Kidney (tissue), 14 donors: ENCODE results near the gene LRRTM3. TPM values are rescaled to one million over a fixed set of nuclear protein-coding genes. Genes with fewer than 3 reads are reported as not detected.

Source experiments
- DNase-seq, 5 donors: peaks; one replicate each; pipeline ENCODE4 v3.0.0-alpha.2; 2013 to 2020
- FAIRE-seq: peaks from 2 replicates; lab custom pipeline; 2012; peaks lifted over from hg19 to GRCh38; lab: Jason Lieb, UNC
- H3K27ac ChIP-seq, 2 donors: one replicate each; pipeline ENCODE4 v1.7.0; 2013; ENCODE audit warnings: low read depth in 2 of 2, low read length in 2 of 2, inconsistent platforms in 1 of 2
- H3K27me3 ChIP-seq: one replicate; pipeline ENCODE4 v1.7.1; 2013; ENCODE audit warnings: low read length, inconsistent platforms; ENCODE audit not compliant: control insufficient read depth, insufficient read depth
- H3K36me3 ChIP-seq, 3 donors: one replicate each; pipeline versions ENCODE4 v1.7.0 to v1.7.1; 2013; ENCODE audit warnings: low read length in 3 of 3, control low read depth in 1 of 3, inconsistent platforms in 1 of 3; ENCODE audit not compliant: insufficient read depth in 3 of 3, control insufficient read depth in 2 of 3
- H3K4me1 ChIP-seq, 3 donors: one replicate each; pipeline versions ENCODE4 v1.7.0 to v1.7.1; 2013; ENCODE audit warnings: low read length in 3 of 3, inconsistent platforms in 1 of 3, low read depth in 1 of 3; ENCODE audit not compliant: control insufficient read depth in 2 of 3, insufficient read depth in 2 of 3
- H3K4me3 ChIP-seq, 3 donors: one replicate each; pipeline versions ENCODE4 v1.7.0 to v1.8.1; 2013; ENCODE audit warnings: low read length in 3 of 3, control low read depth in 1 of 3, inconsistent platforms in 1 of 3
- H3K9ac ChIP-seq, 3 donors: one replicate each; pipeline versions ENCODE4 v1.7.0 to v1.7.1; 2013; ENCODE audit warnings: low read length in 3 of 3, control low read depth in 1 of 3, inconsistent platforms in 1 of 3
- H3K9me3 ChIP-seq, 3 donors: one replicate each; pipeline versions ENCODE4 v1.7.0 to v1.7.1; 2013; ENCODE audit warnings: low read length in 3 of 3, control low read depth in 1 of 3, inconsistent platforms in 1 of 3; ENCODE audit not compliant: control insufficient read depth in 2 of 3, insufficient read depth in 1 of 3
- CTCF ChIP-seq: IDR thresholded peaks from 3 replicates; pipeline ENCODE4 v1.5.1; 2012; ENCODE audit warnings: mild to moderate bottlenecking, moderate library complexity, borderline replicate concordance; ENCODE audit not compliant: insufficient read depth; ENCODE audit errors: extremely low read depth
- intact Hi-C: fragments of 100-400 bp; cut with DNase I; formaldehyde crosslinking; loops from one replicate; pipeline ENCODE4 v1.11.1; 2022
- polyA plus RNA-seq: library from polyadenylated mRNA; stranded (reverse); fragments of 350-450 nt; fragmentation: Illumina TruSeq; extraction: RNeasy Lipid Tissue Mini Kit (QIAGEN cat#74804); gene quantifications from one replicate; pipeline ENCODE4 v1.2.3, GENCODE V29; 2014; ENCODE audit warnings: low read depth, low replicate concordance; ENCODE audit not compliant: insufficient read depth
- total RNA-seq: library from RNA; stranded (reverse); fragmentation: NEBNext Ultra II Directional; extraction: Animal tissue kit (Norgen Biotek cat#: 25700); gene quantifications from one replicate; pipeline ENCODE4 v1.2.1, GENCODE V29; 2021
- donor health status: control.
- donor health status: control.
- donor health status: control.
- donor health status: control.
- donor health status: control.
- donor health status: DM: yes; HTN: yes; CAD: no.
- donor health status: Normal renal cell carcinoma (clear cell type).

The LRRTM3 gene
- total and polyA plus RNA-seq, 2 donors from 2014 or later: 0.22 TPM; not detected in 1

DNA sequence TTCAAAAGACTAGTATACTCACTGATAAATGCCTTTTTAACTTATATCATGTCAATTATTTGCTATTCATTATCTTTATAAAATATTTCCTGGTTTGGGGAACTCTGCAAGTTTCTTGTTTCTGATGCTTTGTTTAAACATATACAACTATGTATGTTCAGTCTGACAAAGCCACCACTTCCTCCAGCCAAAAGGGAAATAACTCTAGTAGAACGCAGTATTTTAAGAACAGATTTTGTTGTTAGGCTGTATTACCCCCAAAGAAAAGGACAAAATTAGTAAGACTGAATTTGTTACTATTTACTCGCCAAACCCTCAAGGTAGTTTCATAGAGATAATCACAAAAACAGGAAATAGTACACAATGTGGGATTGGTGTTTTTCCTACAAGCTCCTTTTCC lies 78.9 kb downstream of the LRRTM3 start:
- no peak for FAIRE-seq
- no peaks in the 10 kb centered on the region for H3K27me3 ChIP-seq
- no peak for TF ChIP-seq CTCF

DNA sequence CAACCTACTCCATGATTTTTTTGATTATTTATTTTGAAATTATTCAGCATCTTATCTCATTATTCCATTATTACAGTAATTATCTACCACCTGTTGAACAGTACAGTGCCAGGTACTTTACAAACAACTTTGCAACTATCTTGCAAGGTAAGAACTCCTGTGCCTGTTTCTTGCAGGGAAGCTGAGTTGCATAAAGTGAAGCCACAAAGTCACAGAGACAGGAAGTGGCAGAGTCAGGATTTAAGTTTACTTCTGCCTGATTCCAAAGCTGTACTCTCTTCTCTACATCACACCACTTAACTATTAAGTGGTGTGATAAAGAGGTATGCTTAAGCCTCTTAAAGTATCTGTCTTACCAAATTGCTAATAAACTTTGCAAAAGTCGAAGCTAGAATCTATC lies 80.1 kb downstream of the LRRTM3 start:
- H3K4me3 ChIP-seq: no peak overlapping the region
- no peak for FAIRE-seq
- TF ChIP-seq CTCF: no peak
- no peaks in the 10 kb centered on the region for H3K36me3 ChIP-seq
- DNase-seq: no peak
- no peaks in the 10 kb centered on the region for H3K4me1 ChIP-seq
- H3K9ac ChIP-seq: no peak overlapping the region
- intact Hi-C loops: no loop called here
- no peaks in the 10 kb centered on the region for H3K27me3 ChIP-seq
- no peaks in the 10 kb centered on the region for H3K9me3 ChIP-seq
- no peak overlapping the region for H3K27ac ChIP-seq

More for the DNA sequence above, 78.9 kb downstream of the LRRTM3 start:
- H3K9ac ChIP-seq: no peak overlapping the region
- H3K4me1 ChIP-seq: no peaks in the 10 kb centered on the region
- intact Hi-C loops: no loop called here
- no peaks in the 10 kb centered on the region for H3K36me3 ChIP-seq
- no peak overlapping the region for H3K4me3 ChIP-seq
- DNase-seq: no peak
- no peaks in the 10 kb centered on the region for H3K9me3 ChIP-seq
- no peak overlapping the region for H3K27ac ChIP-seq

GRCh38 chr10:67011480-67011879 lies 85.6 kb downstream of the LRRTM3 start:
- H3K27ac ChIP-seq: no peak overlapping the region
- intact Hi-C loops: no loop called here
- H3K9me3 ChIP-seq: no peaks in the 10 kb centered on the region
- no peak for TF ChIP-seq CTCF
- FAIRE-seq (no peak), DNase-seq (no peak)
- no peaks in the 10 kb centered on the region for H3K4me1 ChIP-seq
- H3K9ac ChIP-seq: no peak overlapping the region
- no peaks in the 10 kb centered on the region for H3K36me3 ChIP-seq
- no peak overlapping the region for H3K4me3 ChIP-seq
- no peaks in the 10 kb centered on the region for H3K27me3 ChIP-seq

DNA sequence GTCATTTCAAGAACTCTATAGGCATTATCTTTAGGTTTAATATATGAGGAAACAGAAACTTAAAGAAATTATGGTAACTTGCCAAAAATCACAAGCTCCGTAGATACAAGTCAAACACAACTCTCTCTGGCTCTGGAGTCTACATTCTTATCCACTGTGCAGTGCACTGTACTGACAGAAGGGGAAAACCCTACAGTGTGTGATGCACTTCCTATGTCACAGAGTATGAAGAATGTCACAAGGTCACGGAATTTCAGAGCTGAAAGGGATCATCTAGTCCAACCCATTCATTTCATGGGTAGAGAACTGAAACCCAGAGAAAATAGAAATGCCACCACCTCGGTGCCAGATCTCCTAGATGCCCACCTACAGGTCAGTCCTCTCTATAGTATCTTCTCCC lies 86.1 kb downstream of the LRRTM3 start:
- Histone ChIP-seq H3K4me1 (no peaks in the 10 kb centered on the region), H3K9ac (no peak overlapping the region), H3K27ac (no peak overlapping the region), H3K9me3 (no peaks in the 10 kb centered on the region), H3K36me3 (no peaks in the 10 kb centered on the region), H3K4me3 (no peak overlapping the region), H3K27me3 (no peaks in the 10 kb centered on the region)
- DNase-seq (no peak), FAIRE-seq (no peak)
- intact Hi-C loops: no loop called here
- no peak for TF ChIP-seq CTCF
